Activated CD8-positive, alpha-beta T cell treated with anti-CD3 and anti-CD28 coated beads for 36 hours (primary cell): Measurements from ENCODE around the gene SLC4A3. TPM values are rescaled to one million over a fixed set of nuclear protein-coding genes. Genes with fewer than 3 reads are reported as not detected.

Source experiments
- ATAC-seq: fragments of 200-7000 bp; cut with Tn5 transposase; one replicate; pipeline ENCODE4 v1.10.0; 2021; ENCODE audit warnings: mild to moderate bottlenecking, moderate library complexity
- CTCF ChIA-PET: fragments of 350-600 bp; sonication (Branson Sonifier 250); formaldehyde crosslinking; loops from one replicate; lab custom pipeline; 2021; ENCODE audit warnings: antibody characterized with exemption; lab: Charles Lee
- POLR2A ChIA-PET: fragments of 350-600 bp; sonication (Branson Sonifier 250); formaldehyde crosslinking; loops from one replicate; lab custom pipeline; 2021; ENCODE audit warnings: antibody characterized with exemption; lab: Charles Lee
- DNase-seq: peaks from one replicate; pipeline ENCODE4 v3.0.0-alpha.2; 2020
- H3K27ac Mint-ChIP-seq: one replicate; pipeline ENCODE4 v1.8.0; 2021; ENCODE audit warnings: mild to moderate bottlenecking, mixed read lengths
- H3K27me3 Mint-ChIP-seq: one replicate; pipeline ENCODE4 v1.8.0; 2021; ENCODE audit warnings: mixed read lengths
- H3K36me3 Mint-ChIP-seq: one replicate; pipeline ENCODE4 v1.8.0; 2021; ENCODE audit warnings: low read depth, mixed read lengths
- H3K4me1 Mint-ChIP-seq: one replicate; pipeline ENCODE4 v1.8.0; 2021; ENCODE audit warnings: low read depth, mixed read lengths
- H3K4me3 Mint-ChIP-seq: one replicate; pipeline ENCODE4 v1.8.0; 2021; ENCODE audit warnings: mild to moderate bottlenecking, moderate library complexity, mixed read lengths
- H3K9me3 Mint-ChIP-seq: one replicate; pipeline ENCODE4 v1.8.0; 2021; ENCODE audit warnings: mixed read lengths
- CTCF ChIP-seq: fragments of 200-600 bp; IDR thresholded peaks from one replicate; pipeline ENCODE4 v1.8.0; 2022; ENCODE audit warnings: antibody characterized with exemption, mild to moderate bottlenecking
- intact Hi-C: fragments of 100-400 bp; cut with micrococcal nuclease; formaldehyde crosslinking; loops from one replicate; pipeline ENCODE4 v1.10.0; 2022
- total RNA-seq, 2 experiments: library from RNA; stranded (reverse); gene quantifications; one replicate each; pipeline ENCODE4 v1.2.3, GENCODE V29; 2021

Gene SLC4A3
- total RNA-seq, 2 experiments from 2014 or later, result not detected

- no peaks in the 10 kb centered on the region for H3K36me3 Mint-ChIP-seq
- H3K9me3 Mint-ChIP-seq, result peaks cover 2% of the 10 kb centered on the region
- DNase-seq (no peak), ATAC-seq (no peak)
- no peak overlapping the region for H3K4me3 Mint-ChIP-seq
- POLR2A ChIA-PET, result no interaction called here
- no peak overlapping the region for H3K27ac Mint-ChIP-seq
- no peak for TF ChIP-seq CTCF
- H3K27me3 Mint-ChIP-seq, result peaks cover 22% of the 10 kb centered on the region
- peaks cover 3% of the 10 kb centered on the region for H3K4me1 Mint-ChIP-seq
- intact Hi-C loops, result loop anchor here (5.0 kb wide), 1 partner anchor 146 kb away; the partner anchor contains the start of genes CHPF and TMEM198
- CTCF ChIA-PET, result interaction anchor here (0.9 to 2.6 kb wide), 6 partner anchors 13 to 147 kb away, joined by 3 to 27 read pairs (median 10); partner anchors contain the start of genes CHPF and TMEM198
Measured at GRCh38 chr2:219687882-219688559, 60.6 kb downstream of the SLC4A3 start.

- ChIA-PET POLR2A (no interaction called here), CTCF (interaction anchor here (0.6 to 2.6 kb wide), 20 partner anchors 8 to 193 kb away, joined by 3 to 27 read pairs (median 4); partner anchors contain the start of genes CHPF, STK11IP and TMEM198)
- Mint-ChIP-seq H3K9me3 (no peaks in the 10 kb centered on the region), H3K4me1 (peaks cover 3% of the 10 kb centered on the region), H3K4me3 (no peak overlapping the region), H3K27ac (no peak overlapping the region), H3K36me3 (no peaks in the 10 kb centered on the region), H3K27me3 (peaks cover 23% of the 10 kb centered on the region)
- DNase-seq, result no peak
- intact Hi-C loops, result loop anchor here (5.0 kb wide), 1 partner anchor 147 kb away; the partner anchor contains the start of genes CHPF and TMEM198
- no peak for TF ChIP-seq CTCF
- no peak for ATAC-seq
Measured at GRCh38 chr2:219688560-219689445, 61.4 kb downstream of the SLC4A3 start.

- peaks cover 23% of the 10 kb centered on the region for H3K27me3 Mint-ChIP-seq
- ChIA-PET CTCF (interaction anchor here (0.7 to 2.6 kb wide), 21 partner anchors 9 to 194 kb away, joined by 3 to 27 read pairs (median 5); partner anchors contain the start of genes CHPF, STK11IP and TMEM198), POLR2A (no interaction called here)
- H3K36me3 Mint-ChIP-seq, result no peaks in the 10 kb centered on the region
- DNase-seq (peak; percentile 66), ATAC-seq (peak; percentile 57)
- peak; percentile 77 for TF ChIP-seq CTCF
- no peak overlapping the region for H3K4me3 Mint-ChIP-seq
- H3K9me3 Mint-ChIP-seq, result no peaks in the 10 kb centered on the region
- intact Hi-C loops, result loop anchor here (5.0 kb wide), 1 partner anchor 148 kb away; the partner anchor contains the start of genes CHPF and TMEM198
- peaks cover 1% of the 10 kb centered on the region for H3K4me1 Mint-ChIP-seq
- no peak overlapping the region for H3K27ac Mint-ChIP-seq
Measured at GRCh38 chr2:219689676-219690628, 62.5 kb downstream of the SLC4A3 start.

GRCh38 chr2:219691571-219691970 lies 64.1 kb downstream of the SLC4A3 start:
- Mint-ChIP-seq H3K4me1 (no peaks in the 10 kb centered on the region), H3K36me3 (no peaks in the 10 kb centered on the region), H3K27me3 (peaks cover 29% of the 10 kb centered on the region), H3K4me3 (no peak overlapping the region), H3K9me3 (no peaks in the 10 kb centered on the region), H3K27ac (no peak overlapping the region)
- POLR2A ChIA-PET, result no interaction called here
- no peak for ATAC-seq
- CTCF ChIA-PET, result interaction anchor here (0.7 to 1.6 kb wide), 4 partner anchors 11 to 149 kb away, joined by 3 to 4 read pairs (median 4); no protein-coding TSS in a partner anchor
- intact Hi-C loops, result no loop called here
- no peak for DNase-seq
- no peak for TF ChIP-seq CTCF

Other genes with a start within 250 kb of the SLC4A3 start
- gene DNPEP, start 239.7 kb upstream of the SLC4A3 start, total RNA-seq, result 100 to 1,000 TPM; 112 to 113 TPM
- gene DES, start 209.3 kb upstream of the SLC4A3 start, total RNA-seq, result not detected
- gene SPEG, start 192.8 kb upstream of the SLC4A3 start, total RNA-seq, result 1 to 10 TPM; 2.1 to 2.3 TPM
- 10 to 100 TPM; 32.4 to 34.2 TPM for gene GMPPA, start 128.7 kb upstream of the SLC4A3 start, total RNA-seq
- not detected for gene ASIC4, start 113.1 kb upstream of the SLC4A3 start, total RNA-seq
- 10 to 100 TPM; 16.6 to 18.4 TPM for gene CHPF, start 83.8 kb upstream of the SLC4A3 start, total RNA-seq
- 1 to 10 TPM; 2.1 to 2.2 TPM for gene TMEM198, start 83.6 kb upstream of the SLC4A3 start, total RNA-seq
- 1 to 10 TPM; 1.3 to 1.4 TPM for gene OBSL1, start 56.1 kb upstream of the SLC4A3 start, total RNA-seq
- not detected for gene INHA, start 55.3 kb upstream of the SLC4A3 start, total RNA-seq
- gene STK11IP, start 29.8 kb upstream of the SLC4A3 start, total RNA-seq, result 10 to 100 TPM; 26.4 to 27.5 TPM